GM23248 (cell line): ENCODE data around the gene MTERF4. TPM values are rescaled to one million over a fixed set of nuclear protein-coding genes. Genes with fewer than 3 reads are reported as not detected.

Experiments
- DNase-seq: peaks from one replicate; pipeline ENCODE4 v3.0.0-alpha.2; 2015
- H2AFZ ChIP-seq: fragments of 200-600 bp; sonication (generic); 2 replicates; pipeline ENCODE4 v1.6.1; 2016; ENCODE audit warnings: antibody characterized with exemption
- H3F3A ChIP-seq: fragments of 200-600 bp; sonication (generic); 2 replicates; pipeline ENCODE4 v1.6.1; 2016; ENCODE audit warnings: mild to moderate bottlenecking, antibody characterized with exemption, mixed run types; ENCODE audit not compliant: insufficient read depth
- H3K27ac ChIP-seq: fragments of 200-600 bp; sonication (generic); 2 replicates; pipeline ENCODE4 v1.5.1; 2016; ENCODE audit warnings: mild to moderate bottlenecking
- H3K27me3 ChIP-seq: fragments of 200-600 bp; sonication (generic); replicated peaks from 2 replicates; pipeline ENCODE4 v1.6.1; 2016; ENCODE audit warnings: mild to moderate bottlenecking; ENCODE audit not compliant: insufficient read depth
- H3K36me3 ChIP-seq: fragments of 200-600 bp; sonication (generic); 2 replicates; pipeline ENCODE4 v1.6.1; 2016; ENCODE audit warnings: low read depth, mild to moderate bottlenecking
- H3K4me1 ChIP-seq: fragments of 200-600 bp; sonication (generic); 2 replicates; pipeline ENCODE4 v1.6.1; 2016; ENCODE audit warnings: mild to moderate bottlenecking; ENCODE audit not compliant: insufficient read depth
- H3K4me2 ChIP-seq: fragments of 200-600 bp; sonication (generic); one replicate; pipeline ENCODE4 v1.6.1; 2016; ENCODE audit warnings: mild to moderate bottlenecking; ENCODE audit not compliant: unreplicated experiment
- H3K4me3 ChIP-seq: fragments of 200-600 bp; sonication (generic); 2 replicates; pipeline ENCODE4 v1.5.1; 2016; ENCODE audit warnings: mild to moderate bottlenecking
- H3K79me2 ChIP-seq: fragments of 200-600 bp; sonication (generic); 2 replicates; pipeline ENCODE4 v1.6.1; 2016; ENCODE audit warnings: mild to moderate bottlenecking; ENCODE audit not compliant: insufficient read depth
- H3K9ac ChIP-seq: fragments of 200-600 bp; sonication (generic); 2 replicates; pipeline ENCODE4 v1.6.1; 2016; ENCODE audit warnings: mild to moderate bottlenecking
- H3K9me2 ChIP-seq: fragments of 200-600 bp; sonication (generic); 2 replicates; pipeline ENCODE4 v1.6.1; 2016; ENCODE audit warnings: mixed run types, mild to moderate bottlenecking, moderate library complexity; ENCODE audit not compliant: insufficient read depth
- H3K9me3 ChIP-seq: fragments of 200-600 bp; sonication (generic); one replicate; pipeline ENCODE4 v1.6.1; 2017; ENCODE audit warnings: low read depth
- H4K20me1 ChIP-seq: fragments of 200-600 bp; sonication (generic); 2 replicates; pipeline ENCODE4 v1.6.0; 2016; ENCODE audit not compliant: insufficient read depth
- EZH2 ChIP-seq: fragments of 200-600 bp; sonication (generic); IDR thresholded peaks from 2 replicates; pipeline ENCODE4 v1.6.1; 2018; ENCODE audit warnings: antibody characterized with exemption, mild to moderate bottlenecking; ENCODE audit not compliant: insufficient read depth, poor library complexity, severe bottlenecking
- EZH2phosphoT487 ChIP-seq: fragments of 200-600 bp; sonication (generic); IDR thresholded peaks from 2 replicates; pipeline ENCODE4 v1.6.1; 2018; ENCODE audit warnings: antibody characterized with exemption, moderate library complexity, mild to moderate bottlenecking, low read depth; ENCODE audit not compliant: insufficient read depth
- WGBS, 2 experiments: methylation state at CpG; one replicate each; pipeline ENCODE4 v1.1.6; 2015 to 2017; ENCODE audit warnings: low lambda C conversion rate in 2 of 2, low coverage in 1 of 2; ENCODE audit errors: missing lambda C conversion rate in 2 of 2; 5-methylcytosine and 5-hydroxymethylcytosine counted together
- in situ Hi-C: fragments of 300-500 bp; cut with MboI; formaldehyde crosslinking; loops from 2 replicates; pipeline ENCODE4 v1.15.0; 2020
- polyA plus RNA-seq: library from polyadenylated mRNA; unstranded; fragments of >200 nt; fragmentation: Nextera tagmentation; extraction: Ambion mirVana; gene quantifications from 2 replicates; pipeline ENCODE4 v1.2.1, GENCODE V29; 2016
- total RNA-seq: library from RNA; depleted of rRNA; stranded (reverse); fragments of >200 nt; shearing (Covaris generic); gene quantifications from 2 replicates; pipeline ENCODE4 v1.2.3, GENCODE V29; 2014

The MTERF4 gene
- total and polyA plus RNA-seq, 2 experiments from 2014 or later = 15.1 to 21.0 TPM

DNA sequence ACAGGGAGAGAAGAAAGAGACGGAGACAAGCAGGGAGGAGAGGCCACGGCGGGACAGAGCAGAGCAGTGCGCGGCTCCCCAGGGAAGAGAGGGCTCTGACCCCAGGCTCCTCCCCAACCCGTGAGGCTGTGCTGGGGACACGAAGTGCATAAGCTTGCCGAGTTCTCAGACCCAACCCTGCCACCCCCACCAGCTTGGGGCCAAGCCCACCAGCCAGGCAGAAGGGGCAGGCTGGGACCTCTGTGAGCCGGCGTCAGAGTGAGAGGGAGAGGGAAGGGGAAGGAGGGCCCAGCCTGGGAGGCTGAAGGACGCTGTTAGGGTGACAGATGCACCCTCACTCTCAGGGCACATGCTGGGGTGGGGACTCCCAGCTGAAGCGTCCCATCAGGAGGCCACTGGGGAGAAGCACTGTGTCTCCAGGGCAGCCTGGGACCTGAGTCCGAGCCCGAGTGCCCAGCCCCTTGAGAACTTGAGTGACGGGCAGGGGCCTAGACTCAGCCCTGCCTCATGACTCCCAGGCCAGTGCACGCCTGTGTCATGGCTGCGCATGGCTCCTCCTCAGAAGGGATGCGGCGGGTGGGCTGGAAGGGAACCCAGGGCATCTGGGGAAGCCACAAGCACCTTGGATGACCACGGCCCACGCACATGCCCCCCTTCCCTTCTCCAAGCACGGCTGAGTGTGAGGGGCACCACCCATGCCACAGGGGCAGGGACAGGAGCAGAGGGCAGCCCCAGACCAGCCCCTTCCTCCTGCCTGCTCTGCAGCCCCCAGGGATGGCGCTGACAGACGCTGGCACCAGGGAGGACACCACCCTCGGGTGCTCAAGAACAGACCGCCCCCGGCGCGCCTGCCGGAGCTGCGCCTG lies 31.0 kb downstream of the MTERF4 start:
- no peaks in the 10 kb centered on the region for H3F3A ChIP-seq
- no peak overlapping the region for H3K9ac ChIP-seq
- no peak overlapping the region for H3K4me2 ChIP-seq
- H3K27me3 ChIP-seq = no peaks in the 10 kb centered on the region
- no peak for DNase-seq
- H3K36me3 ChIP-seq = peaks cover 6% of the 10 kb centered on the region; the same call in 1 of the 2 replicates
- no peak overlapping the region for H3K27ac ChIP-seq
- no peaks in the 10 kb centered on the region for H3K9me3 ChIP-seq
- H3K4me1 ChIP-seq = no peaks in the 10 kb centered on the region
- TF ChIP-seq EZH2phosphoT487 = no peak
- TF ChIP-seq EZH2 = no peak
- H4K20me1 ChIP-seq = no peaks in the 10 kb centered on the region
- 85 to 87% methylated on average over 20 to 30 of the region's 31 CpGs for WGBS, 2 experiments
- H2AFZ ChIP-seq = no peak overlapping the region
- no peaks in the 10 kb centered on the region for H3K79me2 ChIP-seq
- in situ Hi-C loops = no loop called here
- H3K4me3 ChIP-seq = no peak overlapping the region
- H3K9me2 ChIP-seq = no peaks in the 10 kb centered on the region

DNA sequence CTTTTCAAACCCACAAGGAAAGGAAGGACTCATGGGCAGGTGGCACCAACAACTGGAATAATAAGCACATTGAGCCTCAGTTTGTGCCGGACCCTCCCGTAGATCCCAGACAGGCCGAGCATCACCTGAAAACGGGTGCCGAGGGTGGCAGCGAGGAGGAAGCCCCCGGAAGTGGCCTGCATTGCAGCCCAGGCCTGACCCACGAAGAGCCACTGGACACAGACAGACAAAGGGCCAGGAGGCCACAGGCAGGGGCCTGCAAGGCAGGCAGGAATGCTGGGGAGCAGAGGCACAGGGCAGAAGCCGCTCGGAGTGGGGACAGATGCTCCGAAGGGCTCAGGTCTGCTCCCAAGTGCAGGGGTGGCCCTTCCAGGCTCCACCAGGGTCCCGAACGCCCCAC lies 31.7 kb downstream of the MTERF4 start:
- 96% methylated on average over 13 of the region's 13 CpGs for WGBS, 2 experiments
- TF ChIP-seq EZH2 (no peak), EZH2phosphoT487 (no peak)
- in situ Hi-C loops = no loop called here

DNA sequence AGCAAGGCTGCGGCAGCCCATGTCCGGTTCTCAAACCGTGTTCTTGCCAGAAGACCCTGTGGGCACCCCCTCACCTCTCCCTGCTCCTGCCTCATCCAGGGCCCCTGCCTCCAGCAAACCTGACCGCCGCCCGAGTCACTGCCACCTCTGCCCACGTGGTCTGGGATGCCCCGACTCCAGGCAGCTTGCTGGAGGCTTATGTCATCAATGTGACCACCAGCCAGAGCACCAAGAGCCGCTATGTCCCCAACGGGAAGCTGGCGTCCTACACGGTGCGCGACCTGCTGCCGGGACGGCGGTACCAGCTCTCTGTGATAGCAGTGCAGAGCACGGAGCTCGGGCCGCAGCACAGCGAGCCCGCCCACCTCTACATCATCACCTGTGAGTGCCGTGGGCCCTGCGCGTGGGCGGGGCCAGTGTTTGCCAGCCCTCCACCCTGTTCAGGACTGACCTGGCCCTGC lies 32.2 kb downstream of the MTERF4 start:
- Histone ChIP-seq H3F3A (no peaks in the 10 kb centered on the region), H3K9ac (no peak overlapping the region), H3K4me2 (no peak overlapping the region), H3K27ac (no peak overlapping the region), H2AFZ (no peak overlapping the region), H3K27me3 (no peaks in the 10 kb centered on the region), H4K20me1 (no peaks in the 10 kb centered on the region), H3K4me3 (no peak overlapping the region), H3K9me3 (no peaks in the 10 kb centered on the region), H3K79me2 (no peaks in the 10 kb centered on the region), H3K36me3 (no peaks in the 10 kb centered on the region; the same call in 1 of the 2 replicates), H3K9me2 (no peaks in the 10 kb centered on the region), H3K4me1 (no peaks in the 10 kb centered on the region)
- 79% methylated on average over 26 of the region's 26 CpGs for WGBS, 2 experiments
- DNase-seq = no peak
- in situ Hi-C loops = no loop called here
- TF ChIP-seq EZH2phosphoT487 (no peak), EZH2 (no peak)

More for the DNA sequence above, 31.7 kb downstream of the MTERF4 start:
- H3K9me3 ChIP-seq = no peaks in the 10 kb centered on the region
- no peak overlapping the region for H3K27ac ChIP-seq
- no peaks in the 10 kb centered on the region for H3K27me3 ChIP-seq
- no peak overlapping the region for H3K4me3 ChIP-seq
- H3K9ac ChIP-seq = no peak overlapping the region
- peaks cover 1% of the 10 kb centered on the region; the same call in 1 of the 2 replicates for H3K36me3 ChIP-seq
- no peaks in the 10 kb centered on the region for H3K79me2 ChIP-seq
- no peak for DNase-seq
- no peaks in the 10 kb centered on the region for H3K9me2 ChIP-seq
- H3F3A ChIP-seq = no peaks in the 10 kb centered on the region
- H2AFZ ChIP-seq = no peak overlapping the region
- H3K4me2 ChIP-seq = no peak overlapping the region
- H3K4me1 ChIP-seq = no peaks in the 10 kb centered on the region
- H4K20me1 ChIP-seq = no peaks in the 10 kb centered on the region

DNA sequence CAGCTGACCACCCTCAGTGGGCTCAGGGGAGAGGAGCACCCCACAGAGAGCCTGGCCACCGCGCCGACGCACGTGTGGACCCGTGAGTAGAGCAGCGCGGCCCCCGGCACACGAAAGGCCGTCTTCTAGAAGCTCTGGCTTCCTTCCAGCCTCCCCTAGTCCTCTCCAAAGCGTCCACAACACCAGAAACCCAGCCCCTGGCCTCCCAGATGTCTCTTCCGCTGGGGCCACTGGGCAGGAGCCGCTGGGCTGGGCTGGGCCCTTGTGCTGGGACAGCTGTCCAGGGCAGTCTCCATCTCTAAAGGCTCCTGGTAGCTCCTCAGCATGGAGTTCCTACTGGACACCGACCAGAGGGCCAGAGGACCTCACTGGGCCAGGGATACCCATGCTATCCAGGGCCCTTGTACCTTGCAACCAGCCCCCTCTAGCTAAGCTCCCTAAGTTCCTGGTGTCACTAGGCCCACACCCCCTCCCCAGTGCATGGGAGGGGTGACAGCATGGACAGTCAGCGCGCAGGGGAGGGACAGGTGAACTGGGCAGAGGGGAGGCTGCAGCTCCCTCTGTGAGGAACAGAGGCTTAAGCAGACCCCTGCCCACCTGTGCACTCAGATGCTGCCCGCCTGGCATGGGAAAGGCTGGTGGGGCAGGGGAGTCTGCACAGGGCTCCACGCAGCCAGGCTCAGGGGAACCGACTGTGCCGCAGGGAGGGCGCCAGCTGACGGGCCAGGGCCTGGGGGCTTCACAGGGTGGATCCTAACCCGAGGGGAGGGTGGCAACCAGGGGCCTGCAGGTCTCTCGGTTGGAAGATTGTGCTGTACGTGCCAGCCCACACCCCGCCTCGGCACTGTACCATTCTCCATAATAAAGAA lies 32.9 kb downstream of the MTERF4 start:
- no peaks in the 10 kb centered on the region for H3K27me3 ChIP-seq
- H3K9ac ChIP-seq = no peak overlapping the region
- H3K4me1 ChIP-seq = no peaks in the 10 kb centered on the region
- DNase-seq = no peak
- H3K27ac ChIP-seq = no peak overlapping the region
- in situ Hi-C loops = no loop called here
- no peak overlapping the region for H3K4me2 ChIP-seq
- no peak overlapping the region for H3K4me3 ChIP-seq
- no peaks in the 10 kb centered on the region for H3K9me3 ChIP-seq
- H4K20me1 ChIP-seq = no peaks in the 10 kb centered on the region
- H3K36me3 ChIP-seq = no peaks in the 10 kb centered on the region; the same call in 1 of the 2 replicates
- no peaks in the 10 kb centered on the region for H3K9me2 ChIP-seq
- H3K79me2 ChIP-seq = no peaks in the 10 kb centered on the region
- WGBS, 2 experiments = 93 to 95% methylated on average over 27 to 28 of the region's 28 CpGs
- TF ChIP-seq EZH2 (no peak), EZH2phosphoT487 (no peak)
- no peaks in the 10 kb centered on the region for H3F3A ChIP-seq
- H2AFZ ChIP-seq = no peak overlapping the region
